CD4-positive, CD25-positive, alpha-beta regulatory T cell (primary cell): ENCODE measurements around the gene C2orf92. TPM values are rescaled to one million over a fixed set of nuclear protein-coding genes. Genes with fewer than 3 reads are reported as not detected.
A peak's percentile ranks its signal among the peaks of the same experiment; 100 is the strongest.

Source experiments
- ATAC-seq, 2 donors: fragments of 150-1000 bp; cut with Tn5 transposase; one replicate each; pipeline ENCODE4 v1.10.0; 2021; ENCODE audit warnings: low read depth in 2 of 2, moderate number of reproducible peaks in 2 of 2, moderate library complexity in 1 of 2
- DNase-seq, 3 donors: peaks; one replicate each; pipeline versions ENCODE4 v3.0.0 to v3.0.0-alpha.2; 2012 to 2022; ENCODE audit warnings: mixed read lengths in 1 of 3
- H3K27ac ChIP-seq: one replicate; pipeline ENCODE4 v1.7.0; 2013; ENCODE audit warnings: mild to moderate bottlenecking, low read length; ENCODE audit not compliant: insufficient read depth, poor library complexity, severe bottlenecking
- H3K27me3 ChIP-seq: one replicate; pipeline ENCODE4 v1.7.0; 2013; ENCODE audit warnings: low read length; ENCODE audit not compliant: control insufficient read depth, insufficient read depth
- H3K36me3 ChIP-seq: one replicate; pipeline ENCODE4 v1.7.0; 2013; ENCODE audit warnings: mild to moderate bottlenecking, low read length, moderate library complexity; ENCODE audit not compliant: control insufficient read depth, insufficient read depth
- H3K4me1 ChIP-seq: 2 replicates; pipeline ENCODE4 v1.7.0; 2013; ENCODE audit warnings: mild to moderate bottlenecking, low read length; ENCODE audit not compliant: insufficient read depth, control insufficient read depth, poor library complexity, severe bottlenecking
- H3K4me3 ChIP-seq: one replicate; pipeline ENCODE4 v1.7.0; 2013; ENCODE audit warnings: low read depth, mild to moderate bottlenecking, low read length, moderate library complexity
- H3K9me3 ChIP-seq, 2 experiments: 1 replicate in 1 of 2; 2 replicates in 1 of 2; pipeline ENCODE4 v1.7.0; 2013; ENCODE audit warnings: low read length in 2 of 2, mild to moderate bottlenecking in 1 of 2, moderate library complexity in 1 of 2; ENCODE audit not compliant: control insufficient read depth in 2 of 2
- H3K27ac Mint-ChIP-seq, 3 donors: one replicate each; pipeline ENCODE4 v1.8.0; 2020 to 2022; ENCODE audit warnings: mild to moderate bottlenecking in 3 of 3, mixed read lengths in 3 of 3, moderate library complexity in 2 of 3
- H3K27me3 Mint-ChIP-seq: one replicate; pipeline ENCODE4 v1.8.0; 2022; ENCODE audit warnings: mild to moderate bottlenecking, mixed read lengths
- H3K36me3 Mint-ChIP-seq: one replicate; pipeline ENCODE4 v1.8.0; 2020; ENCODE audit warnings: mixed read lengths
- H3K4me1 Mint-ChIP-seq, 4 donors: one replicate each; pipeline ENCODE4 v1.8.0; 2020 to 2022; ENCODE audit warnings: mixed read lengths in 4 of 4, mild to moderate bottlenecking in 1 of 4
- H3K4me3 Mint-ChIP-seq, 4 donors: one replicate each; pipeline ENCODE4 v1.8.0; 2020 to 2022; ENCODE audit warnings: mild to moderate bottlenecking in 4 of 4, mixed read lengths in 4 of 4, moderate library complexity in 3 of 4
- H3K9me3 Mint-ChIP-seq, 7 donors: one replicate each; pipeline ENCODE4 v1.8.0; 2020 to 2022; ENCODE audit warnings: mixed read lengths in 7 of 7, mild to moderate bottlenecking in 3 of 7, moderate library complexity in 2 of 7
- polyA plus RNA-seq, 4 donors: library from polyadenylated mRNA; unstranded; fragments of 300-500 nt; fragmentation: Illumina TruSeq; gene quantifications; one replicate each; pipeline ENCODE4 v1.2.3, GENCODE V29; 2021
- total RNA-seq: library from RNA; stranded (reverse); gene quantifications from one replicate; pipeline ENCODE4 v1.2.3, GENCODE V29; 2022

C2orf92 gene
- total and polyA plus RNA-seq, 5 donors from 2014 or later: 0.61 to 20.4 TPM; not detected in 3

GRCh38 chr2:97749581-97749980, 80.1 kb downstream of the C2orf92 start:
- no peak overlapping the region for H3K4me3 Mint-ChIP-seq
- Histone ChIP-seq H3K4me3 (no peak overlapping the region), H3K4me1 (peaks cover 19% of the 10 kb centered on the region), H3K9me3 (no peaks in the 10 kb centered on the region), H3K36me3 (peaks cover 8% of the 10 kb centered on the region), H3K27ac (no peak overlapping the region), H3K27me3 (no peaks in the 10 kb centered on the region)
- H3K27me3 Mint-ChIP-seq: no peaks in the 10 kb centered on the region
- peaks cover 15 to 34% (median 31%) of the 10 kb centered on the region in 4 donors for H3K4me1 Mint-ChIP-seq
- no peak for DNase-seq
- peaks cover 9% of the 10 kb centered on the region for H3K36me3 Mint-ChIP-seq
- peaks cover 0 to 3% (median 0%) of the 10 kb centered on the region in 7 donors for H3K9me3 Mint-ChIP-seq
- no peak overlapping the region for H3K27ac Mint-ChIP-seq
- ATAC-seq: no peak

GRCh38 chr2:97750017-97750416, 80.5 kb downstream of the C2orf92 start:
- Mint-ChIP-seq H3K27ac (peak overlapping the region in 1 of 3 donors; percentile 38), H3K9me3 (peaks cover 0 to 3% (median 0%) of the 10 kb centered on the region in 7 donors), H3K36me3 (peaks cover 9% of the 10 kb centered on the region), H3K4me3 (no peak overlapping the region), H3K4me1 (peaks cover 15 to 33% (median 30%) of the 10 kb centered on the region in 4 donors), H3K27me3 (no peaks in the 10 kb centered on the region)
- ATAC-seq (no peak), DNase-seq (no peak)
- peaks cover 9% of the 10 kb centered on the region for H3K36me3 ChIP-seq
- peaks cover 17% of the 10 kb centered on the region for H3K4me1 ChIP-seq
- no peaks in the 10 kb centered on the region for H3K27me3 ChIP-seq
- no peaks in the 10 kb centered on the region for H3K9me3 ChIP-seq
- no peak overlapping the region for H3K27ac ChIP-seq
- H3K4me3 ChIP-seq: no peak overlapping the region

GRCh38 chr2:97751752-97752151, 82.2 kb downstream of the C2orf92 start:
- H3K4me3 Mint-ChIP-seq: no peak overlapping the region
- no peaks in the 10 kb centered on the region for H3K27me3 Mint-ChIP-seq
- H3K9me3 ChIP-seq: no peaks in the 10 kb centered on the region
- no peak overlapping the region for H3K27ac ChIP-seq
- no peak overlapping the region for H3K4me3 ChIP-seq
- peak overlapping the region in 1 of 3 donors; percentile 69 for H3K27ac Mint-ChIP-seq
- no peak for ATAC-seq
- H3K27me3 ChIP-seq: no peaks in the 10 kb centered on the region
- H3K4me1 Mint-ChIP-seq: peaks cover 5 to 21% (median 15%) of the 10 kb centered on the region in 4 donors
- H3K36me3 Mint-ChIP-seq: peaks cover 13% of the 10 kb centered on the region
- peaks cover 5% of the 10 kb centered on the region for H3K4me1 ChIP-seq
- H3K9me3 Mint-ChIP-seq: peaks cover 0 to 3% (median 0%) of the 10 kb centered on the region in 7 donors
- H3K36me3 ChIP-seq: peaks cover 19% of the 10 kb centered on the region
- no peak for DNase-seq

Other genes with a start within 250 kb of the C2orf92 start
- 108 TPM for gene ANKRD36B, start 79.8 kb upstream of the C2orf92 start, total RNA-seq
- 10 to 100 TPM; 12.1 to 15.6 (median 13.7) TPM for gene ANKRD36B, start 79.8 kb upstream of the C2orf92 start, polyA plus RNA-seq
- 147 TPM for gene COX5B, start 23.7 kb upstream of the C2orf92 start, total RNA-seq
- gene COX5B, start 23.7 kb upstream of the C2orf92 start, polyA plus RNA-seq: 100 to 1,000 TPM; 379 to 538 (median 452) TPM
- gene ACTR1B, start 5.7 kb upstream of the C2orf92 start, total RNA-seq: 86.3 TPM
- 10 to 100 TPM; 12.9 to 22.6 (median 21.8) TPM for gene ACTR1B, start 5.7 kb upstream of the C2orf92 start, polyA plus RNA-seq
- gene ZAP70, start 43.9 kb downstream of the C2orf92 start, total RNA-seq: 431 TPM
- gene ZAP70, start 43.9 kb downstream of the C2orf92 start, polyA plus RNA-seq: 100 to 1,000 TPM; 104 to 144 (median 130) TPM